Measurements from ENCODE around the gene TIMM44.

DNA sequence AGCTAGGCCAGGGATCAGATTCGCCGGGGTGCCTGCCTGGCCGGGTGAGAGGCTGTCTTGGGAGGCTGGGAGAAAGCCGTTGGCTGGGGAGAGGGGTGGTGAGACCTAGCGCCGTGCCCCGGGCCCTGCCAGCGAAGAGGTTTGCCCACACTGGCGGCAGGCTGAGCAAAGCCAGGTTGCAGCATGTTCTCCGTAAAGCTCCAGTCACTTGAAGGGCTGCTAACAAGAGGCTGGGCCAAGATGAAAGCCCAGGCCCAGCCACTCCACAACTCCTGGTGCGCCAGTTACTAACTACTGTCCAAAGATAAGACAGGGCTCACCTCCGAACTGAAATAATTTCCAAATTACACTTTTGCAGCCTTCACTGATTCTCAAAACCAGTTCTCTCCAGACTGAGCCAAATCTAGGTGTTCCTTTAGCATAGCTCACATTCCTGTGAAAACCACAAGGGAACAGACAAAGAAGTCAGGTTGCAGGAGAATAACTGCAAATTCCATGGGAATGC lies 45.7 kb upstream of the TIMM44 start:
- TF ChIP-seq CTCF (IDR thresholded peaks at IDR 0.05) = no peak
- no peak for TF ChIP-seq POLR2A (IDR thresholded peaks at IDR 0.05)

Data from testis (tissue), 2 donors.